HG03135 (cell line): ENCODE data around the gene ZSCAN1.

Experiments
- ATAC-seq: cut with Tn5 transposase; IDR thresholded peaks from one replicate; pipeline ENCODE4 v1.9.1; 2021; ENCODE audit warnings: mild to moderate bottlenecking, moderate library complexity; ENCODE audit not compliant: unreplicated experiment

ZSCAN1 gene

GRCh38 chr19:58067240-58067912 is 33.6 kb downstream of the ZSCAN1 start:
- ATAC-seq = no peak

- ATAC-seq = no peak
Measured at GRCh38 chr19:58079792-58080191, 46.0 kb downstream of the ZSCAN1 start.

GRCh38 chr19:58083021-58083420 is 49.2 kb downstream of the ZSCAN1 start:
- ATAC-seq = no peak

DNA sequence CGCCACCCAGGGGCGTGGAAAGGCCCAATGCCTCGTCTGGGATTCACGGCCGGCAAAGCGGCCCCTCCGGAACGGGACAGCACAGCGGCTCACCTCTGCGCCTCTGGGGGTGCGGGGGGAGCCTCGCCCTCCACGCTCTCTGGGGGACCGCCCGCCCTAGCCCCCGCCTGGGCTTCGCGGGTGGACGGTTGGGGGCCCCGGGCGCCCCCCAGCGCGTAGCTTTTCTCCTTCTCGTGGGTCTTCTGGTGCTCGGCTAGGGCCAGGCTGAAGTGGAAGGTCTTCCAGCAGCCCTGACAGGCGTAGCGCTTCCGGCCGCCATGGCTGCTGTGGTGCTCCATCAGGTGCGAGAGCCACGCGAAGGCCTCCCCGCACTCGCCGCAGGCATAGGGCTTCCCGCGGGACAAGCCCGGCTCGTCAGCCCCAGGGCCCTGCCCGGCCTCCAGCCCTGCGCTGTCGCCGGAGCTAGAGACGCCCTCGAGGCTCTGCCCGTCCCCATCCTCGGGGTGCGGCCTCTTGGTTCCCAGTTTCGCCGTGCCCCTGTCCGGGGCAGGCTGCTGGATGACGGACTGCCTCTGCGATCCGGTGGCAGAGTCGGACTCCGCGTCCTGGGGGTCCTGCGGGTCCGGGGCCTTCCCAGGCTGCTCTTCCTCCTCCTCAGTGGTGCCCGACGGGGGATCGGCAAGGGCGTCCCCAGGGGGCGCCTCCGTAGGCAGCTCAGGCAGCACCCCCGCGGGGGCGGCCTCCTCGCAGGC is 50.9 kb downstream of the ZSCAN1 start:
- ATAC-seq = no peak

DNA sequence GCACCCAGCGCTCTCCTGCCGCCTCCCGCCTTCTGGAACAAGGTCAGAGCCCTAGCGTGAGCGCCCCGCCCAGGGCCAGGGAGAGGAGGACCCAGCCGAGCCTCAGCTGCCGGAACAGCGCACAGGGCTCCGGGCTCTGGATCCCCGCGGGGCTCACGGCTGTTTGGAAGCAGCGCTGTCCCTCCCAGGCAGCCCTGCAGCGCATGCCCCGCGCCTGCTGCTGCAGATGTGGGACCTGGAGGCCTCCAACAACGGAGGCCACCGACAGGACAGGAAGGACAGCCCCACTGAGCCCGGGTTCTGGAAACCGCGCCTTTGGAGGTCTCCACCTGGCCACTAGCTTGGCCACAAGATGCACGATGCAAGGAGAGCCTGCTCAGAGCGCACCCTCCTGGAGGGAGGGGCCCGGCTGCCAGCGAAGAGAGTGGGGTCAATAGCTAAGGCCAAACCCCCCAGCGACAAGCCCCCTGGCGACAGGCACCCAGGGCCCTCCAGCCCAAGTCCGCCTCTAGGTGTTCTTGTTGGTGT is 51.6 kb downstream of the ZSCAN1 start:
- no peak for ATAC-seq

- ATAC-seq = no peak
Measured at GRCh38 chr19:58086825-58087710, 53.2 kb downstream of the ZSCAN1 start.

DNA sequence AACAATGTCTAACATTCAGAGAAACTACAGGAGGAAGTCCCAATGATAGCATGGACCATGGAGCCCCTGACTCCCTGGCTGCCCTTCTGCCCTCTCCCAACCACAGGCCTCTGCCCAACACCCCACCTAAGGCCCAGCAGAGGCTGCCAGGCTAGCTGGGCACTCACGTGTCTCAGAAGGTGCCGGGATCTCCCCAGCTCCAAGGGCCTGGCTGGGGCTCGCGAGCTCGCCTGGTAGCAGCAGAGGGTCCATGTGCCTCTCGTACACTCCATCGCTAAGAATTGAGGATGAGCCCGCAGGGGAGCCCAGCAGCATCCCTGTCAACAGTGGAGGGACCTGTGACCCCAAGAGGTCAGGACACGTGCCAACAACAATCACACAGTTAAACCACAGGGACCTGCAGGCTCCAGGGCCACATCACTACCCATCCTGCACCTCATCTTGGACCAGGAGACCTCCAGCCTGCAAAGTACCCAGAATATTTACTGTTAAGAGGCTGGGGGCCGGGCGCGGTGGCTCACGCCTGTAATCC is 54.8 kb downstream of the ZSCAN1 start:
- ATAC-seq = no peak

DNA sequence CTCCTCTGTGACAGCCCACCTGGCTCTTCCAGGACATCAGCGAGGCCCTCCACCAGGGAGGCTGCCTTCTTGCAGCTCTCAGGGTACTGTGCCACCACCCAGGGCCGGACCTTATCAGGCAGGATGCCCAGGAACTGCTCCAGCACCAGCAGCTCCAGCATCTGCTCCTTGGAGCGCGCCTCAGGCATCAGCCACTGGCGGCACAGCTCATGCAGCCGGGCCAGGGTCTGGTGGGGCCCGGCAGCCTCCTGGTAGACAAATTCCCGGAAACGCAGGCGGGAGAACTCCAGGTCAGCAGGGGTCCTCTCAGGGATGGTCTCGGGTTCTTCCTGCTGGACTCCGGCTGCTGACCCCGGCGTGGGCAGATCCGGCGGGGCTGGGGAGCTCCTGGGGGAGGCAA is 56.0 kb downstream of the ZSCAN1 start:
- ATAC-seq = no peak

DNA sequence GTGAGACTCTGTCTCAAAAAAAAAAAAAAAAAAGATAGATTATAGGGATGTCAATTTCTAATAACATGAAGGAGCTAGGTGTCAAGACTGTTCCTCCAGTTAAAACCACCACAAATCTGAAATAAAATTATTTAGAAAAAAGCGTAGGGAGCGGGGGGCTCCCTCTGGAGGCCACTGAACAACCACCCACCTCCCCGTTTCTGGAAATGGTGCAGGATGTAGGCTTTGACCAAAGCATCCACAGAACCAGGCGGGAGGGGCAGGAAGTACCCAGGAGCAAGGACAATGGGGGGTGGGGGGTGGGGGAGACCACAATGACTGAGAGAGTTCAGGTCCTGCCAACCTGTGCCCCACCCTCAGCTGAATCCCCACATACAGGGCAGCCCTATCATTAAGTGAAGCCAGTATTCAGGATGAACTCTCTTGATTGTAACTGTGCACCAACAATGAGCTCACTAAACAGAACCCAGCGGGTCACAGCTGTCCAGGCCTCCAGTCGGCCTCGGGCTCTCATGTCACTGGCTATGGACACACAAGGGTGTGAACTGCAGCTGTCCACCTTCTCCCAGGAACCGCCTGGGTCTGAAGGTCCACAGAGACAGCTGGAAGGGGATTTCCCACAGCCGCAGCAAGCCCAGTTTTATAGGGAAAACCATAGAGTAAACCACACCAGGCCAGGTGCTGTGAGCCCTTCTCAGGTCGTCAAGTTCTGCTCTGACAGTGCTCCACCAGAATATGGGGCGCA is 57.6 kb downstream of the ZSCAN1 start:
- no peak for ATAC-seq

DNA sequence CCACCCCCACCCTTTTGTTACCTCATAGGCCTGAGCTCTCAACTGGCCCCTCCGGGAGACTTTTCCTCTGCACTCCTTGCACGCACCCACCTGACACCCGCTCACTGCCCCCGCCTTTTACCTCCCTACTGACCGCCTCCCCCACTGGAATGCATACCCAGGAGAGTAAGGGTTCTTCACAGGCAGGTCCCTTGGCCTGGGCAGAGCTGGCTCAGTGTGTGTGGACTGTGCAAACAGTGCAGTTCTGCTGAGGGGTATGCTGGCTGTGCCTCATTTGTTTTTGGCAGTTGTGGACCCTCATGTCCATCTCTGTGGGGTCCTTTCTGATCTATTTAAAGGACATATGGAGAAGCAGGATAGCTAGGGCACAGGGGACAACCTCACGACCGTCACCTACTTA is 59.2 kb downstream of the ZSCAN1 start:
- ATAC-seq = no peak

DNA sequence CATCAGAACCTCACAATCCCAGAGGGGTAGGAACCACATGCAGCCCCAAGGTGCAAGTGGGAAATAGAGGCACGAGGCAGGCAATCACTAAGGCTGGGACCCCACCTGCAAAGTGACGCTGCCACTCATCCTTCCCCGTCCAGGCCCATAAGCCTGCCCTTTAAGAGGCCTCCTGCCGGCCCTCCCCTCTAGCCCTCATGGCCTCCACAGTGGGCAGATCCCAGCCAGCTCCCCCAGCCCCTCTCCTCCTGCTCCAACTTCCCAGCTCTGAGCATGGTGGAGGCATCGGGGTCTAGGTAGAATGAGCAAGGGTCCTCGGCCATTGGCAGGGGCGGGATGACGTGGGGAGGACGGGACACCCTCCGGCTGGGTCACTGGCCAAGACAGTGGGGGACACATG is 61.5 kb downstream of the ZSCAN1 start:
- no peak for ATAC-seq

- ATAC-seq = no peak
Measured at GRCh38 chr19:58096884-58097283, 63.1 kb downstream of the ZSCAN1 start.

- ATAC-seq = no peak
Measured at GRCh38 chr19:58097349-58097748, 63.5 kb downstream of the ZSCAN1 start.

GRCh38 chr19:58097781-58098681 is 64.2 kb downstream of the ZSCAN1 start, which contains the start of gene ZSCAN18:
Gene ZSCAN18 (minus strand): TSS chr19:58098231. CDS start chr19:58090267, 7,964 bp downstream.
- peak; percentile 69 for ATAC-seq

DNA sequence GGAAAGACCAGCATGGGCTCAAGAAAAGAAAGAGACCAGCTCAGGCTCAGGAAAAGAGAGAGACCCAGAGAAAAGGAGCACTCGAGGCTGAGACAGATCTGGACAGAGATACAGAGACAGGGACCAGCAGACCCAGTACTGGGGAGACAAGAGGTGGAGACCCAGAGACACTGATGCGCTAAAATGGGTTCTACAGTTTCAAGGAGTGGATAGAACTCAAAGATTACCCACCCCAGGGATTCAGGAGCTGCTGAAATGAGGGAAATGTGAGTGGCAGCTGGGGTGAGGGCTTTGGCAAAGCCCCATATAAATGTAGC is 64.8 kb downstream of the ZSCAN1 start:
- no peak for ATAC-seq
